Measurements from ENCODE around the gene SCYGR6. TPM values are rescaled to one million over a fixed set of nuclear protein-coding genes. Genes with fewer than 3 reads are reported as not detected.
"Not testable (repeated sequence)": the region's sequence is repeated elsewhere in the genome, so short reads cannot be mapped to it uniquely, and the experiment has no call there.

SCYGR6 gene
- total RNA-seq, 2 experiments from 2014 or later: not detected

DNA sequence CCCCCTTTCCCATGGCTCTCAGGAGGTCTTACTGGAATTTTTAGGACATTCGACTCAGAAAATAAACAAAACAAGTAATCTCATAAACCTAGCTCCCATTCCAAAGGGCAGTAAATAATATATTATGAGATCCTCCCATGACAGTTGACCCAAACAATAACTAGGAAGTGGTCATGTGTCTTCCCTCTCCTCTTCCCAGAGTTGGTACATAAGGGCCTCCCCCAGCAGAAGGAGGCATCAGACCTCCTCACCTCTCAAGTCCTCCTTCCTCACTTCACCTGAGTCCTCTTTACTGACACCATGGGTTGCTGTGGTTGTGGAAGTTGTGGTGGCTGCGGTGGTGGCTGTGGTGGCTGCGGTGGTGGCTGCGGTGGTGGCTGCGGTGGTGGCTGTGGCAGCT lies 3.5 kb upstream of the SCYGR6 start, which contains the start of gene SCYGR7:
TSS of gene SCYGR7 (plus strand) at position 301 of the 400 bp plus-strand sequence. CDS start at position 301, 0 bp downstream.
- no peaks in the 10 kb centered on the region for H3K36me3 Mint-ChIP-seq (ENCODE audit: low read depth)
- ChIA-PET CTCF (no interaction called here), POLR2A (no interaction called here)
- no peaks in the 10 kb centered on the region for H3K9me3 ChIP-seq (ENCODE audit: control insufficient read depth in 1 of 2, insufficient read depth in 1 of 2, low read length in 2 of 2)
- H3K36me3 ChIP-seq (ENCODE audit: insufficient read depth, low read length): no peaks in the 10 kb centered on the region
- H3K9me3 Mint-ChIP-seq: no peaks in the 10 kb centered on the region
- no peaks in the 10 kb centered on the region for H3K4me1 Mint-ChIP-seq (ENCODE audit: low read depth)
- H3K4me1 ChIP-seq (ENCODE audit: insufficient read depth, low read length): no peaks in the 10 kb centered on the region
- no peak within 1 kb of the TSS for H3K27ac Mint-ChIP-seq
- no peak for ATAC-seq (ENCODE audit: poor library complexity)
- no peak for DNase-seq
- TF ChIP-seq, protein P1, sequence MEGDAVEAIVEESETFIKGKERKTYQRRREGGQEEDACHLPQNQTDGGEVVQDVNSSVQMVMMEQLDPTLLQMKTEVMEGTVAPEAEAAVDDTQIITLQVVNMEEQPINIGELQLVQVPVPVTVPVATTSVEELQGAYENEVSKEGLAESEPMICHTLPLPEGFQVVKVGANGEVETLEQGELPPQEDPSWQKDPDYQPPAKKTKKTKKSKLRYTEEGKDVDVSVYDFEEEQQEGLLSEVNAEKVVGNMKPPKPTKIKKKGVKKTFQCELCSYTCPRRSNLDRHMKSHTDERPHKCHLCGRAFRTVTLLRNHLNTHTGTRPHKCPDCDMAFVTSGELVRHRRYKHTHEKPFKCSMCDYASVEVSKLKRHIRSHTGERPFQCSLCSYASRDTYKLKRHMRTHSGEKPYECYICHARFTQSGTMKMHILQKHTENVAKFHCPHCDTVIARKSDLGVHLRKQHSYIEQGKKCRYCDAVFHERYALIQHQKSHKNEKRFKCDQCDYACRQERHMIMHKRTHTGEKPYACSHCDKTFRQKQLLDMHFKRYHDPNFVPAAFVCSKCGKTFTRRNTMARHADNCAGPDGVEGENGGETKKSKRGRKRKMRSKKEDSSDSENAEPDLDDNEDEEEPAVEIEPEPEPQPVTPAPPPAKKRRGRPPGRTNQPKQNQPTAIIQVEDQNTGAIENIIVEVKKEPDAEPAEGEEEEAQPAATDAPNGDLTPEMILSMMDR (IDR thresholded peaks at IDR 0.05): no peak
- intact Hi-C loops (cut with DNase I, micrococcal nuclease): no loop called here
- no peak within 1 kb of the TSS for H3K4me3 Mint-ChIP-seq
- H3K27me3 ChIP-seq (ENCODE audit: control insufficient read depth in 1 of 2, insufficient read depth in 2 of 2, low read length in 2 of 2): peaks cover 6 to 8% of the 10 kb centered on the region in 2 experiments
- peaks cover 23% of the 10 kb centered on the region for H3K27me3 Mint-ChIP-seq
- H3K4me3 ChIP-seq (ENCODE audit: low read length): no peak within 1 kb of the TSS
- H3K27ac ChIP-seq (ENCODE audit: low read depth in 1 of 2, low read length in 2 of 2): no peak within 1 kb of the TSS

DNA sequence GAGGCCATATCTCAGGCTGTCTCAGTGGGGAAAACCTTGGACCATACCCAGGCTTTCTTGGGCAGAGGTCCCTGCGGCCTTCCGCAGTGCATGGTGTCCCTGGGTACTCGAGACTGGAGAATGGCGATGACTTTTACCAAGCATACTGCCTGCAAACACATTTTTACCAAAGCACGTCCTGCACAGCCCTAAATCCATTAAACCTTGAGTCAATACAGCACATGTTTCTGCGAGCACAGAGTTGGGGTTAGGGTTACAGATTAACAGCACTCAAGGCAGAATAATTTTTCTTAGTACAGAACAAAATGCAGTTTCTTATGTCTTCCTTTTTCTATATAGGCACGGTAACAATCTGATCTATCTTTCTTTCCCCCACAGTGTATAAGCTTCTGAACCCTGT lies 1.7 kb downstream of the SCYGR6 start:
- H3K27ac ChIP-seq (ENCODE audit: low read depth in 1 of 2, low read length in 2 of 2); ATAC-seq (ENCODE audit: poor library complexity); H3K36me3 Mint-ChIP-seq (ENCODE audit: low read depth); CTCF ChIA-PET; H3K36me3 ChIP-seq (ENCODE audit: insufficient read depth, low read length); POLR2A ChIA-PET; H3K9me3 ChIP-seq (ENCODE audit: control insufficient read depth in 1 of 2, insufficient read depth in 1 of 2, low read length in 2 of 2); intact Hi-C loops (cut with DNase I, micrococcal nuclease); DNase-seq; H3K4me3 ChIP-seq (ENCODE audit: low read length); H3K4me3 Mint-ChIP-seq; H3K4me1 Mint-ChIP-seq (ENCODE audit: low read depth); H3K27ac Mint-ChIP-seq; H3K4me1 ChIP-seq (ENCODE audit: insufficient read depth, low read length); H3K9me3 Mint-ChIP-seq: not testable (repeated sequence)
- peaks cover 35% of the 10 kb centered on the region for H3K27me3 Mint-ChIP-seq
- peaks cover 6 to 17% of the 10 kb centered on the region in 2 experiments for H3K27me3 ChIP-seq (ENCODE audit: control insufficient read depth in 1 of 2, insufficient read depth in 2 of 2, low read length in 2 of 2)

DNA sequence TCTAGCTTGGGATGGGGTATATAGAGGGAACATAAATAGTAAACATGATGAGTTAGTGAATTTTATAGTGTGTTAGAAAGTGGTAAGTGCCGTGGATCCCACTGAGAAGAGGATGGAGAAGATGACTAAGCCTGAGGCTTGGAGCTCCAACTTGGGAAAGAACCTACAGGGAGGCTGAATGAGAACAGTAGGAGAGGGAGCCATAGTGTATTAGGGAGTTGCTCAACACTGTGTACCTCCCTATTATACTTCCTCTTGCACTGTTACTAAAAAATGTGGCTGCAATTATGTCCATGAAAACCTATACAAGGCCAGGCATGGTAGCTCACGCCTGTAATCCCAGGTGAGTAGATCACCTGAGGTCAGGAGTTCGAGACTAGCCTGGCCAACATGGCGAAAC lies 3.9 kb downstream of the SCYGR6 start:
- Mint-ChIP-seq H3K9me3 (no peaks in the 10 kb centered on the region), H3K4me1 (ENCODE audit: low read depth) (no peaks in the 10 kb centered on the region)
- CTCF ChIA-PET: no interaction called here

DNA sequence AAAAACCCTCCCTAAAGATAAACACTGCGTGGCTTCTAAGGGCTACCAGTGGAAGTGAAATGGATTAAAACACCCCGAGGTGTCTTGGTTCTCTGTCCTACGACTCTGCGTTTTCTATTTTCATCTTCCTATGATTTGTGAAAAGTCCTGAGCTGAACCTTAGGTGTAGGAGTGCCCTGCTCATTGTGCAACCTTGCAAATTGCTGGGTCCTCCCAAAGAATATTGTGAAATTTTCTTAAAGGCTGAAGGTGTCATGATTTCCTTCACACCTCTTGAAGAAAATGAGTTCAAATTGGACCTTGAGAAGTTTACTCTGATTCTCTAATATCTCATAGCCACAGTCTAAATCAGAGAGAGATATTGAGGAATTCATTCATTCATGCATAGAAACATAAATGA lies 4.9 kb downstream of the SCYGR6 start:
- no peaks in the 10 kb centered on the region for H3K36me3 ChIP-seq (ENCODE audit: insufficient read depth, low read length)
- CTCF ChIA-PET: no interaction called here
- no peaks in the 10 kb centered on the region for H3K9me3 Mint-ChIP-seq
- no peak for ATAC-seq (ENCODE audit: poor library complexity)
- no peaks in the 10 kb centered on the region for H3K4me1 Mint-ChIP-seq (ENCODE audit: low read depth)
- no peak overlapping the region for H3K4me3 ChIP-seq (ENCODE audit: low read length)
- TF ChIP-seq, protein P1 (IDR thresholded peaks at IDR 0.05): no peak
- POLR2A ChIA-PET: no interaction called here
- H3K4me1 ChIP-seq (ENCODE audit: insufficient read depth, low read length): peaks cover 6% of the 10 kb centered on the region
- peaks cover 13 to 25% of the 10 kb centered on the region in 2 experiments for H3K27me3 ChIP-seq (ENCODE audit: control insufficient read depth in 1 of 2, insufficient read depth in 2 of 2, low read length in 2 of 2)
- no peak overlapping the region for H3K27ac ChIP-seq (ENCODE audit: low read depth in 1 of 2, low read length in 2 of 2)
- no peaks in the 10 kb centered on the region for H3K36me3 Mint-ChIP-seq (ENCODE audit: low read depth)
- intact Hi-C loops (cut with DNase I, micrococcal nuclease): no loop called here
- no peak overlapping the region for H3K4me3 Mint-ChIP-seq
- no peak for DNase-seq
- no peaks in the 10 kb centered on the region for H3K9me3 ChIP-seq (ENCODE audit: control insufficient read depth in 1 of 2, insufficient read depth in 1 of 2, low read length in 2 of 2)
- no peak overlapping the region for H3K27ac Mint-ChIP-seq
- H3K27me3 Mint-ChIP-seq: peaks cover 43% of the 10 kb centered on the region

More for the DNA sequence above, 3.9 kb downstream of the SCYGR6 start:
- TF ChIP-seq, protein P1 (IDR thresholded peaks at IDR 0.05): no peak
- peaks cover 13 to 25% of the 10 kb centered on the region in 2 experiments for H3K27me3 ChIP-seq (ENCODE audit: control insufficient read depth in 1 of 2, insufficient read depth in 2 of 2, low read length in 2 of 2)
- intact Hi-C loops (cut with DNase I, micrococcal nuclease): no loop called here
- H3K4me3 ChIP-seq (ENCODE audit: low read length): no peak overlapping the region
- H3K36me3 ChIP-seq (ENCODE audit: insufficient read depth, low read length): no peaks in the 10 kb centered on the region
- DNase-seq (no peak), ATAC-seq (ENCODE audit: poor library complexity) (no peak)
- H3K27me3 Mint-ChIP-seq: peaks cover 43% of the 10 kb centered on the region
- no peak overlapping the region for H3K27ac Mint-ChIP-seq
- H3K27ac ChIP-seq (ENCODE audit: low read depth in 1 of 2, low read length in 2 of 2): no peak overlapping the region
- peaks cover 6% of the 10 kb centered on the region for H3K4me1 ChIP-seq (ENCODE audit: insufficient read depth, low read length)
- no peaks in the 10 kb centered on the region for H3K9me3 ChIP-seq (ENCODE audit: control insufficient read depth in 1 of 2, insufficient read depth in 1 of 2, low read length in 2 of 2)
- POLR2A ChIA-PET: no interaction called here
- H3K4me3 Mint-ChIP-seq: no peak overlapping the region
- H3K36me3 Mint-ChIP-seq (ENCODE audit: low read depth): no peaks in the 10 kb centered on the region
